Cardiac muscle cell (in vitro differentiated cells and primary cell): ENCODE data around the gene LMNTD1. TPM values are rescaled to one million over a fixed set of nuclear protein-coding genes. Genes with fewer than 3 reads are reported as not detected.

Source experiments
- DNase-seq, 2 donors: peaks; one replicate each; pipeline versions ENCODE4 v3.0.0 to v3.0.0-alpha.2; 2010 to 2017; ENCODE audit warnings: low read depth in 1 of 2, low spot score in 1 of 2
- H3K27ac ChIP-seq: fragments of 200-600 bp; sonication (generic); 2 replicates; pipeline ENCODE4 v1.5.1; 2016
- H3K27me3 ChIP-seq: fragments of 200-600 bp; sonication (generic); 2 replicates; pipeline ENCODE4 v1.6.0; 2016; ENCODE audit warnings: control low read depth
- H3K36me3 ChIP-seq: fragments of 200-600 bp; sonication (generic); 2 replicates; pipeline ENCODE4 v1.5.1; 2016; ENCODE audit warnings: control low read depth
- H3K4me1 ChIP-seq: fragments of 200-600 bp; sonication (generic); 2 replicates; pipeline ENCODE4 v1.8.1; 2017; ENCODE audit warnings: low read depth, mild to moderate bottlenecking, mixed run types
- H3K4me3 ChIP-seq: fragments of 200-600 bp; sonication (generic); 2 replicates; pipeline ENCODE4 v1.5.1; 2016; ENCODE audit warnings: mild to moderate bottlenecking
- H3K9me3 ChIP-seq: fragments of 200-600 bp; sonication (generic); 2 replicates; pipeline ENCODE4 v1.5.1; 2017; ENCODE audit warnings: low read depth, mild to moderate bottlenecking, control low read depth
- polyA plus RNA-seq: library from polyadenylated mRNA; unstranded; fragments of >200 nt; fragmentation: Nextera tagmentation; extraction: Ambion mirVana; gene quantifications from 2 replicates; pipeline ENCODE4 v1.2.1, GENCODE V29; 2016
- total RNA-seq: library from RNA; depleted of rRNA; stranded (reverse); fragments of >200 nt; gene quantifications from 2 replicates; pipeline ENCODE4 v1.2.3, GENCODE V29; 2016
- TF ChIP-seq, protein P1 (sequence below): IDR thresholded peaks from 2 replicates; pipeline ENCODE4 v1.5.1; 2012; ENCODE audit warnings: low read depth, mild to moderate bottlenecking, low read length

Gene LMNTD1
- total and polyA plus RNA-seq, 2 experiments from 2014 or later, result not detected

DNA sequence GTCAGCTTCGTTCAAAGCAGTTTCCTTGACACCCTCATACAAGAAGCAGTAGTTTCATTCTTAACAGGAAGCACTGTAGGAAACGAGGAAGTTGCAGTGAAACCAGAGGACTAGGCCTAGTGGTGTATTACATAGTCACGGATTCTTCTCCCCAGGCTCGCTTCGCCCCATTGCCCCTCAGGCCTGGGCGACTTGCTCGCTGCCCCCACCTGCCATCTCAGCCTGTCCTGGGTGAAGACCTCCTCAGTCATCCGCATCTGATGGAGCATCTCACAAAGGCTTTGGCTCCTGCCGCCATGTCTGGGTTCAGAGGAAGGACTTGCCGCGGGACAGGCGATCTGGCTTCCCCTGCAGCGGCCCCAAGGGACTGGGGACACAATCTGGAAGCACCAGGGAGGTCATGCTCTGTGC lies 93.5 kb downstream of the LMNTD1 start:
- Histone ChIP-seq H3K27ac (no peak overlapping the region), H3K4me1 (no peaks in the 10 kb centered on the region), H3K9me3 (no peaks in the 10 kb centered on the region), H3K4me3 (no peak overlapping the region), H3K36me3 (no peaks in the 10 kb centered on the region), H3K27me3 (no peaks in the 10 kb centered on the region)
- TF ChIP-seq, protein P1, sequence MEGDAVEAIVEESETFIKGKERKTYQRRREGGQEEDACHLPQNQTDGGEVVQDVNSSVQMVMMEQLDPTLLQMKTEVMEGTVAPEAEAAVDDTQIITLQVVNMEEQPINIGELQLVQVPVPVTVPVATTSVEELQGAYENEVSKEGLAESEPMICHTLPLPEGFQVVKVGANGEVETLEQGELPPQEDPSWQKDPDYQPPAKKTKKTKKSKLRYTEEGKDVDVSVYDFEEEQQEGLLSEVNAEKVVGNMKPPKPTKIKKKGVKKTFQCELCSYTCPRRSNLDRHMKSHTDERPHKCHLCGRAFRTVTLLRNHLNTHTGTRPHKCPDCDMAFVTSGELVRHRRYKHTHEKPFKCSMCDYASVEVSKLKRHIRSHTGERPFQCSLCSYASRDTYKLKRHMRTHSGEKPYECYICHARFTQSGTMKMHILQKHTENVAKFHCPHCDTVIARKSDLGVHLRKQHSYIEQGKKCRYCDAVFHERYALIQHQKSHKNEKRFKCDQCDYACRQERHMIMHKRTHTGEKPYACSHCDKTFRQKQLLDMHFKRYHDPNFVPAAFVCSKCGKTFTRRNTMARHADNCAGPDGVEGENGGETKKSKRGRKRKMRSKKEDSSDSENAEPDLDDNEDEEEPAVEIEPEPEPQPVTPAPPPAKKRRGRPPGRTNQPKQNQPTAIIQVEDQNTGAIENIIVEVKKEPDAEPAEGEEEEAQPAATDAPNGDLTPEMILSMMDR, result no peak
- no peak for DNase-seq

DNA sequence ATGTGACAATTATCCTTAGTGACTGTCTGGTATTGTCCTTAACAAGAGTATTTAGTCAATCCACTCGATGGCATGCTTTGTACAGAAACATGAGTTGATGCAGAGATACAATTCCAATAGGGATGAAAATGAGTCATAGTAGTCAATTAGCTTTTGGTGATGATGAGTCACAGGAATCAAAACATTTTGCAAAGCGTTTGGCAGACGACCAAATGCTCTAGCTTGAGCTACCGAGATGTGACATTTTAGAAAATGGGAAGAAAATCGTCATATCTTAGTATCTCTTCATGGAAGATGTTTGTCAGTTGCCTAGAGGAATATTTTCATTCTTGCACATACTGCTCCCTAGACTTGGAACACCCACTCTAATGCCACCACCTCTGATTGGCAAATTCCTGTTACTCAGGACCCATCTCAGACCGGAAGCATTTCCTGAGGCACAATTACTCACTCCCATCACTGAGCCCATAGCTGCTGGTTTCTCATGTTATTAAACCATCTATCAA lies 95.0 kb downstream of the LMNTD1 start:
- no peaks in the 10 kb centered on the region for H3K9me3 ChIP-seq
- TF ChIP-seq, protein P1, result no peak
- no peak overlapping the region for H3K4me3 ChIP-seq
- DNase-seq, result peak in 1 of 2 donors; percentile 79
- no peaks in the 10 kb centered on the region for H3K36me3 ChIP-seq
- no peaks in the 10 kb centered on the region for H3K27me3 ChIP-seq
- no peaks in the 10 kb centered on the region for H3K4me1 ChIP-seq
- H3K27ac ChIP-seq, result no peak overlapping the region

DNA sequence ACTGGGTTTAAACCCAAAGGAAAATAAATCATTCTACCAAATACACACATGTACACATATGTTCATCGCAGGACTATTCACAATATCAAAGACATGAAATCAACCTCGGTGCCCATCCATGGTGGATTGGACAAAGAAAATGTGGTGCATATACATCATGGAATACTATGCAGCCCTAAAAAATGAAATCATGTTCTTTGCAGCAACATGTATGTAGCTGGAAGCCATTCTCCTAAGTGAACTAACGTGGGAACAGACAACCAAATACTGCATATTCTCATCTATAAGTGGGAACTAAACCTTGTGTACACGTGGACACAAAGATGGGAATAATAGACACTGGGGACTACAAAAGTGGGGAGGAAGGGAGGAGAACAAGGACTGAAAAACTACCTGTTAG lies 96.6 kb downstream of the LMNTD1 start:
- Histone ChIP-seq H3K4me3 (no peak overlapping the region), H3K36me3 (no peaks in the 10 kb centered on the region), H3K9me3 (no peaks in the 10 kb centered on the region), H3K27ac (no peak overlapping the region), H3K4me1 (no peaks in the 10 kb centered on the region), H3K27me3 (no peaks in the 10 kb centered on the region)
- TF ChIP-seq, protein P1, result no peak
- no peak for DNase-seq

DNA sequence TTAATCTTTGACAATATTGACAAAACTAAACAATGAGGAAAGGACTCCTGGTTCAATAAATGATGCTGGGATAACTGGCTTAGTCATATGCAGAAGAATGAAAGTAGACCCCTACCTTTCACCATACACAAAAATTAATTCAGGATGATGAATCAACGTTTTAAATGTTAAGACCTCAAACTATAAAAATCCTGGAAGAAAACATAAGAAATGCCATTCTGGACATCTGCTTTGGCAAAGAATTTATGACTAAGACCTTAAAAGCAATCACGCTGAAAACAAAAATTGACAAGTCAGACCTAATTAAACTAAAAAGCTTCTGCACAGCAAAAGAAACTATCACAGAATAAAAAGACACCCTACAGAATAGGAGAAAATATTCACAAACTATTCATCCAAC lies 97.4 kb downstream of the LMNTD1 start:
- H3K4me1 ChIP-seq, result no peaks in the 10 kb centered on the region
- DNase-seq, result no peak
- H3K27me3 ChIP-seq, result no peaks in the 10 kb centered on the region
- no peaks in the 10 kb centered on the region for H3K36me3 ChIP-seq
- H3K9me3 ChIP-seq, result no peaks in the 10 kb centered on the region
- H3K4me3 ChIP-seq, result no peak overlapping the region
- TF ChIP-seq, protein P1, result no peak
- H3K27ac ChIP-seq, result no peak overlapping the region

DNA sequence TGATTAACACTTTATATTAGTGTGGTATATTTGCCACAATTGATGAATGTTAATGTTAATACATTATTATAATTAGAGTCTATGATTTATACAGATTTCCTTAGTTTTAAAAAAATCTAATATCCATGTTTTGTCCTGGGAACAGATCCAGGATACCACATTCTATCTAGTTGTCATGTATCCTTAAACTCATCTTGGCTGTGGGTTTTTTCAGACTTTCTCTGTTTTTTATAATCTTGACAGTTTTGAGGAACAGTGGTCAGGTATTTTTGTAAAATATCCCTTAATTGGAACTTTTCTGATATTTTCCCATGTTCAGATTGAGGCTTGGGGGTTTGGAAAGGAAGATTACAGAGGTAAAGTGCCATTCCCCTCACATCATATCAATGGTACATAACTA lies 104.1 kb downstream of the LMNTD1 start:
- Histone ChIP-seq H3K9me3 (no peaks in the 10 kb centered on the region), H3K36me3 (no peaks in the 10 kb centered on the region), H3K4me1 (no peaks in the 10 kb centered on the region), H3K27ac (no peak overlapping the region), H3K4me3 (no peak overlapping the region), H3K27me3 (no peaks in the 10 kb centered on the region)
- TF ChIP-seq, protein P1, result no peak
- no peak for DNase-seq

DNA sequence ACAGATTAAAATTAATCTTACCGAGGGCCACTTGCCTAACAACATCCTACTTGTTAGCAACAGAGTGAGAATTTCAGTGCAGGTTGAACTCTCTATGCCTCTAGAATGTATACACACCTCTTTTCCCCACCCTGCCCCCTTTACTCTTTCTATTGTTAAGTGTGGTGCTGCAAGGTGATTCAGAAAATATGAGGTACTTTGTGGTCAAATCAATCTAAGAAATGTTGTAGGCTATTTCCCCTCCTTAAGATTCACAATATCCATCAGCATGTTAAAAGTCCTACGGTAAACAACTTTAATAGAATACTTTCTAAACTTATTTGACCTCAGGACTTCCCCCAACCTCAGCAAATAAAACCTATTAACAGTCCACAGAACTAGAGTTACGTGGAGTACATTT lies 106.0 kb downstream of the LMNTD1 start:
- TF ChIP-seq, protein P1, result no peak

More for the DNA sequence above, 106.0 kb downstream of the LMNTD1 start:
- Histone ChIP-seq H3K4me1 (no peaks in the 10 kb centered on the region), H3K4me3 (no peak overlapping the region), H3K27ac (no peak overlapping the region), H3K27me3 (no peaks in the 10 kb centered on the region), H3K9me3 (no peaks in the 10 kb centered on the region), H3K36me3 (no peaks in the 10 kb centered on the region)
- DNase-seq, result no peak
